SK-N-SH (cell line): ENCODE measurements around the gene RAC3. TPM values are rescaled to one million over a fixed set of nuclear protein-coding genes. Genes with fewer than 3 reads are reported as not detected.

ENCODE experiments used
- CTCF ChIA-PET: fragments of 300-600, 350-600 bp; formaldehyde crosslinking; extraction: SDS; loops from one replicate; lab custom pipeline; 2021; lab: Yijun Ruan, JAX
- POLR2A ChIA-PET: fragments of 350-600 bp; sonication (Branson Sonifier 250); formaldehyde crosslinking; extraction: SDS; loops from one replicate; lab custom pipeline; 2020; ENCODE audit warnings: antibody characterized with exemption, inconsistent platforms; lab: Yijun Ruan, JAX
- DNase-seq: peaks from one replicate; pipeline ENCODE4 v3.0.0; 2012
- H2AFZ ChIP-seq: fragments of 200-600 bp; sonication (generic); 2 replicates; pipeline ENCODE4 v1.8.1; 2016; ENCODE audit warnings: antibody characterized with exemption, mild to moderate bottlenecking, low read depth
- H3F3A ChIP-seq: fragments of 200-600 bp; sonication (generic); replicated peaks from 2 replicates; pipeline ENCODE3; 2016; ENCODE audit warnings: antibody characterized with exemption, mild to moderate bottlenecking; ENCODE audit not compliant: insufficient read depth
- H3K27ac ChIP-seq, 2 experiments: fragments of 200-500 bp in 1 of 2; fragments of 200-600 bp in 1 of 2; sonication (Bioruptor generic) in 1 of 2; sonication (generic), shearing (Covaris generic) in 1 of 2; 2 replicates each; pipeline versions ENCODE4 v1.5.1 to v1.6.1; 2014 to 2016; ENCODE audit warnings: low read depth in 2 of 2, inconsistent platforms in 1 of 2, low read length in 1 of 2, mild to moderate bottlenecking in 1 of 2, mixed read lengths in 1 of 2
- H3K27me3 ChIP-seq: fragments of 200-600 bp; sonication (generic), shearing (Covaris generic); 2 replicates; pipeline ENCODE4 v1.6.1; 2016; ENCODE audit warnings: mixed run types; ENCODE audit not compliant: insufficient read depth
- H3K36me3 ChIP-seq, 2 experiments: fragments of 200-500 bp in 1 of 2; fragments of 200-600 bp in 1 of 2; sonication (Bioruptor generic) in 1 of 2; sonication (generic) in 1 of 2; replicated peaks in 1 of 2; 2 replicates each; pipeline versions ENCODE3 to v1.5.1; 2014 to 2016; ENCODE audit warnings: low read length in 1 of 2, mild to moderate bottlenecking in 1 of 2; ENCODE audit not compliant: insufficient read depth in 2 of 2, control insufficient read depth in 1 of 2
- H3K4me1 ChIP-seq, 2 experiments: fragments of 200-500 bp in 1 of 2; fragments of 200-600 bp in 1 of 2; sonication (Bioruptor generic) in 1 of 2; sonication (generic), shearing (Covaris generic) in 1 of 2; 2 replicates each; pipeline versions ENCODE4 v1.5.1 to v1.6.1; 2014 to 2016; ENCODE audit warnings: low read depth in 1 of 2, low read length in 1 of 2, mixed run types in 1 of 2; ENCODE audit not compliant: insufficient read depth in 2 of 2, control insufficient read depth in 1 of 2
- H3K4me2 ChIP-seq: fragments of 200-600 bp; sonication (generic), shearing (Covaris generic); 2 replicates; pipeline ENCODE4 v1.6.1; 2017; ENCODE audit warnings: mixed run types
- H3K4me3 ChIP-seq, 2 experiments: fragments of 200-500 bp in 1 of 2; fragments of 200-600 bp in 1 of 2; sonication (Bioruptor generic) in 1 of 2; sonication (generic), shearing (Covaris generic) in 1 of 2; 2 replicates each; pipeline versions ENCODE4 v1.5.1 to v1.8.1; 2014 to 2016; ENCODE audit warnings: low read depth in 2 of 2, inconsistent platforms in 1 of 2, low read length in 1 of 2, mild to moderate bottlenecking in 1 of 2, mixed read lengths in 1 of 2, moderate library complexity in 1 of 2
- H3K79me2 ChIP-seq: fragments of 200-600 bp; sonication (generic); 2 replicates; pipeline ENCODE4 v1.8.1; 2017; ENCODE audit warnings: mild to moderate bottlenecking; ENCODE audit not compliant: insufficient read depth
- H3K9ac ChIP-seq: fragments of 200-600 bp; sonication (generic); 2 replicates; pipeline ENCODE4 v1.6.1; 2017; ENCODE audit warnings: mixed run types
- H3K9me2 ChIP-seq: fragments of 200-600 bp; sonication (generic); 2 replicates; pipeline ENCODE4 v1.6.1; 2017; ENCODE audit warnings: mixed run types
- H3K9me3 ChIP-seq: fragments of 200-600 bp; sonication (generic); 2 replicates; pipeline ENCODE4 v1.6.1; 2017; ENCODE audit warnings: mixed run types, mild to moderate bottlenecking, moderate library complexity
- H4K20me1 ChIP-seq: fragments of 200-600 bp; sonication (generic); 2 replicates; pipeline ENCODE4 v1.6.1; 2017; ENCODE audit warnings: mild to moderate bottlenecking, mixed run types; ENCODE audit not compliant: insufficient read depth
- EP300 ChIP-seq, 2 experiments: IDR thresholded peaks; 2 replicates each; pipeline versions ENCODE4 v1.4.0 to v1.6.1; 2012; ENCODE audit warnings: borderline replicate concordance in 1 of 2, low read depth in 1 of 2, low read length in 1 of 2
- FOSL2 ChIP-seq: IDR thresholded peaks from 2 replicates; pipeline ENCODE4 v1.4.0; 2012; ENCODE audit warnings: low read depth, mild to moderate bottlenecking, moderate library complexity, borderline replicate concordance
- FOXJ3 ChIP-seq: sonication (generic); formaldehyde crosslinking; IDR thresholded peaks from 2 replicates; pipeline ENCODE4 v1.5.1; 2020; ENCODE audit warnings: mild to moderate bottlenecking, missing genetic modification reagents
- FOXM1 ChIP-seq: IDR thresholded peaks from 2 replicates; pipeline ENCODE4 v1.4.0; 2012; ENCODE audit warnings: low read depth, mild to moderate bottlenecking
- GABPA ChIP-seq: IDR thresholded peaks from 2 replicates; pipeline ENCODE4 v1.4.0; 2012; ENCODE audit warnings: low read depth, mild to moderate bottlenecking
- MXI1 ChIP-seq: IDR thresholded peaks from 2 replicates; pipeline ENCODE4 v1.6.1; 2012; ENCODE audit warnings: mild to moderate bottlenecking, low read depth, low read length, improper control_type of control experiment
- NFIC ChIP-seq: IDR thresholded peaks from 2 replicates; pipeline ENCODE4 v1.4.0; 2012; ENCODE audit warnings: borderline replicate concordance
- POLR2AphosphoS5 ChIP-seq: IDR thresholded peaks from 2 replicates; pipeline ENCODE4 v1.6.1; 2012; ENCODE audit warnings: low read depth, low read length
- RCOR1 ChIP-seq: fragments of 150-350 bp; IDR thresholded peaks from 2 replicates; pipeline ENCODE4 v1.6.1; 2017; ENCODE audit warnings: antibody characterized with exemption, low read length
- RFX5 ChIP-seq: IDR thresholded peaks from 2 replicates; pipeline ENCODE4 v1.6.1; 2012; ENCODE audit warnings: mild to moderate bottlenecking, improper control_type of control experiment, low read length
- SIN3A ChIP-seq: IDR thresholded peaks from 2 replicates; pipeline ENCODE4 v1.6.1; 2012; ENCODE audit warnings: low read depth, mild to moderate bottlenecking, low read length, moderate library complexity, borderline replicate concordance
- TAF1 ChIP-seq: IDR thresholded peaks from 2 replicates; pipeline ENCODE4 v1.6.1; 2012; ENCODE audit warnings: low read depth, mild to moderate bottlenecking, low read length, moderate library complexity, borderline replicate concordance
- TCF12 ChIP-seq: IDR thresholded peaks from 2 replicates; pipeline ENCODE4 v1.4.0; 2012
- TEAD4 ChIP-seq: IDR thresholded peaks from 2 replicates; pipeline ENCODE4 v1.4.0; 2012; ENCODE audit warnings: mild to moderate bottlenecking, borderline replicate concordance; ENCODE audit not compliant: insufficient read depth
- YY1 ChIP-seq: IDR thresholded peaks from 2 replicates; pipeline ENCODE4 v1.4.0; 2012; ENCODE audit warnings: low read depth, mild to moderate bottlenecking
- WGBS: methylation state at CpG from one replicate; pipeline ENCODE4 v1.1.6; 2017; ENCODE audit warnings: low lambda C conversion rate; 5-methylcytosine and 5-hydroxymethylcytosine counted together
- polyA plus RNA-seq, 3 experiments: library from polyadenylated mRNA; depleted of rRNA; stranded (reverse); fragments of >200 nt; gene quantifications; 2 replicates each; pipeline ENCODE4 v1.2.3, GENCODE V29; 2012
- TF ChIP-seq, protein P1 (sequence below): fragments of 150-350 bp; IDR thresholded peaks from 2 replicates; pipeline ENCODE4 v1.6.1; 2016; ENCODE audit warnings: mild to moderate bottlenecking, low read depth, low read length
- TF ChIP-seq, protein P2 (sequence below): IDR thresholded peaks from 2 replicates; pipeline ENCODE4; 2012
- TF ChIP-seq, protein P3 (sequence below): fragments of 200-600 bp; sonication (generic); IDR thresholded peaks from 2 replicates; pipeline ENCODE4 v1.6.1; 2017; ENCODE audit warnings: antibody characterized with exemption, mild to moderate bottlenecking, moderate library complexity
- TF ChIP-seq, protein P4 (sequence below): fragments of 150-350 bp; IDR thresholded peaks from 2 replicates; pipeline ENCODE4 v1.6.1; 2017; ENCODE audit warnings: antibody characterized with exemption, low read length, low read depth, borderline replicate concordance

RAC3 gene
- polyA plus RNA-seq, 1 of the 3 experiments (the other 2 are of a cell fraction): 83.6 TPM

DNA sequence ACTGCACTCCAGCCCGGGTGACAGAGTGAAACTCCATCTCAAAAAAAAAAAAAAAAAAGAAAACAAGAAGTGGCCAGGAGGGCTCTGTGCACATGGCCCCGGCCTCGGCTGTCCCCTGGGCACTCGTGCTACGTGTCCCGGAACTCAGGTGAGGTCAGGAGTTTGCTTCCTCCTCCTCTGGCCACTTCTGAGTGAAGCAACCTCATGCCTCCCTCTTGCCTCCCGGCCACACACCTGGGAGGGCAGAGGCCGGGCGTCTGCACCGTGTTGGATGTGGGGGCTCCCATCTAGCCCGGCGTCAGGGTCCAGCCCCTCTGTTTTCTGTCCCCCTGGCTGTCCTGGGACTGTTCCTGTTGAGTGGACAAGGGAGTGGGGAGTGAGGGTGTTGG, 31.9 kb upstream of the RAC3 start:
- Histone ChIP-seq H3K79me2 (peaks cover 11% of the 10 kb centered on the region), H3K4me3 (no peak overlapping the region), H3K27me3 (no peaks in the 10 kb centered on the region), H3K9me3 (no peaks in the 10 kb centered on the region), H3K27ac (no peak overlapping the region), H4K20me1 (no peaks in the 10 kb centered on the region), H3K4me2 (no peak overlapping the region), H3K4me1 (peaks cover 3 to 19% of the 10 kb centered on the region in 2 experiments; a peak in 3 of 4 replicates), H3K36me3 (peaks cover 0 to 2% of the 10 kb centered on the region in 2 experiments), H3F3A (peaks cover 28% of the 10 kb centered on the region), H3K9ac (no peak overlapping the region), H3K9me2 (no peaks in the 10 kb centered on the region), H2AFZ (no peak overlapping the region)
- TF ChIP-seq SIN3A: no peak
- no peak for TF ChIP-seq FOSL2
- TF ChIP-seq, protein P1, sequence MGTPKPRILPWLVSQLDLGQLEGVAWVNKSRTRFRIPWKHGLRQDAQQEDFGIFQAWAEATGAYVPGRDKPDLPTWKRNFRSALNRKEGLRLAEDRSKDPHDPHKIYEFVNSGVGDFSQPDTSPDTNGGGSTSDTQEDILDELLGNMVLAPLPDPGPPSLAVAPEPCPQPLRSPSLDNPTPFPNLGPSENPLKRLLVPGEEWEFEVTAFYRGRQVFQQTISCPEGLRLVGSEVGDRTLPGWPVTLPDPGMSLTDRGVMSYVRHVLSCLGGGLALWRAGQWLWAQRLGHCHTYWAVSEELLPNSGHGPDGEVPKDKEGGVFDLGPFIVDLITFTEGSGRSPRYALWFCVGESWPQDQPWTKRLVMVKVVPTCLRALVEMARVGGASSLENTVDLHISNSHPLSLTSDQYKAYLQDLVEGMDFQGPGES: no peak
- TF ChIP-seq TCF12: no peak
- no peak for TF ChIP-seq GABPA
- TF ChIP-seq RCOR1: no peak
- TF ChIP-seq YY1: no peak
- 96% methylated on average over 10 of the region's 12 CpGs for WGBS
- ChIA-PET POLR2A (no interaction called here), CTCF (interaction anchor here (0.7 to 6.3 kb wide), 2 partner anchors 39 to 46 kb away, joined by 3 to 56 read pairs; partner anchors contain the start of gene NOTUM)
- no peak for DNase-seq

DNA sequence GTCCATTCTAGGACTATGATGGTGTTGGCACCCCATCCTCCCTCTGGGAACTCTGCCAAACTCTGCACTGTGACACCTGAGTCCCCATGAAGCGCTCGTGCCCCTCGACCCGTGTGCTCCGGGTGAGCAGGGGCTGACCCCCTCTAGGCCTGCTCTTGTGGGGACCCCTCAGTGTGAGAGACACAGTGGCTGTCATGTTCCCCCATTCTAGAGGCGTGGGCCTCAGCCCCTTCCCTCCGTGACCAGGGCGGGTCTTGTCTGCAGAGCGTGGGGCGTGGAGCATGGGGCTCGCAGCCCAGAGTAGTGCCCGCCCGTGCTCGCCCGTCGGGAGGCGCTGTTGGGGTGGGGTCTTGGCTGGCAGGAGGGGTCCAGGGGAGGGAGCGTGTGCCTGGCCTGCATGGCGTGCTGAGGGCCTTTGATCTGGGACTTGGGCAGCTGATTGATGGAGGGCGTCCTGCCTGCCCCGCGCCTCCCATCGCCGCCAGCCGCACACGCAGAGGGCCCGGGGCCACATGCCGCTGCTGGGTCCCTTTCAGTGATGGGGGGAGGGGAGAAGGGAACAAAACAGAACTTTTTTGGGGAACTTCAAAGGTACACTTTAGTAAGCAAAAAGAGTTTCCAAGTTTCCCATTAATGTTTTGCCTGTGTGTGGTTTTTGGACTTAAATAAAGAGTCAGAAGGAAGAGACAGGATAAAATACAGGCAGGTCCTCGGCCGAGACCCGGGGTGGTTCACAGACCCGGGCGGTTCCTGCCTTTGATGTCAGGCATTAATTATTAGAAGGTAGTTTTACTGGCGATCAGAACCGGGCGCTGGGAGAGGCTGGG, 31.3 kb upstream of the RAC3 start:
- CTCF ChIA-PET: interaction anchor here (6.3 kb wide), 1 partner anchor 39 kb away, joined by 56 read pairs; the partner anchor contains the start of gene NOTUM
- WGBS: 94% methylated on average over 31 of the region's 36 CpGs
- TF ChIP-seq RFX5: no peak
- TF ChIP-seq, protein P2, sequence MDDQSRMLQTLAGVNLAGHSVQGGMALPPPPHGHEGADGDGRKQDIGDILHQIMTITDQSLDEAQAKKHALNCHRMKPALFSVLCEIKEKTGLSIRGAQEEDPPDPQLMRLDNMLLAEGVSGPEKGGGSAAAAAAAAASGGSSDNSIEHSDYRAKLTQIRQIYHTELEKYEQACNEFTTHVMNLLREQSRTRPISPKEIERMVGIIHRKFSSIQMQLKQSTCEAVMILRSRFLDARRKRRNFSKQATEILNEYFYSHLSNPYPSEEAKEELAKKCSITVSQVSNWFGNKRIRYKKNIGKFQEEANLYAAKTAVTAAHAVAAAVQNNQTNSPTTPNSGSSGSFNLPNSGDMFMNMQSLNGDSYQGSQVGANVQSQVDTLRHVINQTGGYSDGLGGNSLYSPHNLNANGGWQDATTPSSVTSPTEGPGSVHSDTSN: no peak
- no peak for TF ChIP-seq MXI1
- no peak for TF ChIP-seq FOXJ3 (CRISPR knock-in tag)
- no peak for TF ChIP-seq TAF1
- TF ChIP-seq, protein P3, sequence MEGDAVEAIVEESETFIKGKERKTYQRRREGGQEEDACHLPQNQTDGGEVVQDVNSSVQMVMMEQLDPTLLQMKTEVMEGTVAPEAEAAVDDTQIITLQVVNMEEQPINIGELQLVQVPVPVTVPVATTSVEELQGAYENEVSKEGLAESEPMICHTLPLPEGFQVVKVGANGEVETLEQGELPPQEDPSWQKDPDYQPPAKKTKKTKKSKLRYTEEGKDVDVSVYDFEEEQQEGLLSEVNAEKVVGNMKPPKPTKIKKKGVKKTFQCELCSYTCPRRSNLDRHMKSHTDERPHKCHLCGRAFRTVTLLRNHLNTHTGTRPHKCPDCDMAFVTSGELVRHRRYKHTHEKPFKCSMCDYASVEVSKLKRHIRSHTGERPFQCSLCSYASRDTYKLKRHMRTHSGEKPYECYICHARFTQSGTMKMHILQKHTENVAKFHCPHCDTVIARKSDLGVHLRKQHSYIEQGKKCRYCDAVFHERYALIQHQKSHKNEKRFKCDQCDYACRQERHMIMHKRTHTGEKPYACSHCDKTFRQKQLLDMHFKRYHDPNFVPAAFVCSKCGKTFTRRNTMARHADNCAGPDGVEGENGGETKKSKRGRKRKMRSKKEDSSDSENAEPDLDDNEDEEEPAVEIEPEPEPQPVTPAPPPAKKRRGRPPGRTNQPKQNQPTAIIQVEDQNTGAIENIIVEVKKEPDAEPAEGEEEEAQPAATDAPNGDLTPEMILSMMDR: no peak
- TF ChIP-seq, protein P1: no peak
- TF ChIP-seq POLR2AphosphoS5: no peak
- no peak for TF ChIP-seq TEAD4
- TF ChIP-seq NFIC: no peak
- TF ChIP-seq EP300 (IDR thresholded peaks at IDR 0.05; ENCODE audit: borderline replicate concordance in 1 of 2, low read depth in 1 of 2, low read length in 1 of 2): no peak
- TF ChIP-seq FOXM1: no peak
- TF ChIP-seq SIN3A: no peak
- TF ChIP-seq, protein P4, sequence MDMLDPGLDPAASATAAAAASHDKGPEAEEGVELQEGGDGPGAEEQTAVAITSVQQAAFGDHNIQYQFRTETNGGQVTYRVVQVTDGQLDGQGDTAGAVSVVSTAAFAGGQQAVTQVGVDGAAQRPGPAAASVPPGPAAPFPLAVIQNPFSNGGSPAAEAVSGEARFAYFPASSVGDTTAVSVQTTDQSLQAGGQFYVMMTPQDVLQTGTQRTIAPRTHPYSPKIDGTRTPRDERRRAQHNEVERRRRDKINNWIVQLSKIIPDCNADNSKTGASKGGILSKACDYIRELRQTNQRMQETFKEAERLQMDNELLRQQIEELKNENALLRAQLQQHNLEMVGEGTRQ: no peak

More for the DNA sequence above, 31.3 kb upstream of the RAC3 start:
- DNase-seq: no peak
- peaks cover 11% of the 10 kb centered on the region for H3K79me2 ChIP-seq
- H3K36me3 ChIP-seq: no peaks in the 10 kb centered on the region
- H4K20me1 ChIP-seq: no peaks in the 10 kb centered on the region
- H3K27ac ChIP-seq: no peak overlapping the region
- H3K4me1 ChIP-seq: peaks cover 3 to 25% of the 10 kb centered on the region in 2 experiments; a peak in 3 of 4 replicates
- no peak overlapping the region for H3K9ac ChIP-seq
- POLR2A ChIA-PET: no interaction called here
- H3K9me2 ChIP-seq: no peaks in the 10 kb centered on the region
- H2AFZ ChIP-seq: no peak overlapping the region
- no peak overlapping the region for H3K4me2 ChIP-seq
- no peaks in the 10 kb centered on the region for H3K27me3 ChIP-seq
- H3K4me3 ChIP-seq: no peak overlapping the region
- peaks cover 28% of the 10 kb centered on the region for H3F3A ChIP-seq
- H3K9me3 ChIP-seq: no peaks in the 10 kb centered on the region
